CD4-positive, alpha-beta T cell treated with Interleukin-4 for 4 hours (primary cell): ENCODE measurements around the gene PTPN2.
A peak's percentile ranks its signal among the peaks of the same experiment; 100 is the strongest.
"Not testable (repeated sequence)": the region's sequence is repeated elsewhere in the genome, so short reads cannot be mapped to it uniquely, and the experiment has no call there.

Source experiments
- DNase-seq: peaks from one replicate; pipeline ENCODE4 v3.0.0-alpha.2; 2020

The PTPN2 gene

DNA sequence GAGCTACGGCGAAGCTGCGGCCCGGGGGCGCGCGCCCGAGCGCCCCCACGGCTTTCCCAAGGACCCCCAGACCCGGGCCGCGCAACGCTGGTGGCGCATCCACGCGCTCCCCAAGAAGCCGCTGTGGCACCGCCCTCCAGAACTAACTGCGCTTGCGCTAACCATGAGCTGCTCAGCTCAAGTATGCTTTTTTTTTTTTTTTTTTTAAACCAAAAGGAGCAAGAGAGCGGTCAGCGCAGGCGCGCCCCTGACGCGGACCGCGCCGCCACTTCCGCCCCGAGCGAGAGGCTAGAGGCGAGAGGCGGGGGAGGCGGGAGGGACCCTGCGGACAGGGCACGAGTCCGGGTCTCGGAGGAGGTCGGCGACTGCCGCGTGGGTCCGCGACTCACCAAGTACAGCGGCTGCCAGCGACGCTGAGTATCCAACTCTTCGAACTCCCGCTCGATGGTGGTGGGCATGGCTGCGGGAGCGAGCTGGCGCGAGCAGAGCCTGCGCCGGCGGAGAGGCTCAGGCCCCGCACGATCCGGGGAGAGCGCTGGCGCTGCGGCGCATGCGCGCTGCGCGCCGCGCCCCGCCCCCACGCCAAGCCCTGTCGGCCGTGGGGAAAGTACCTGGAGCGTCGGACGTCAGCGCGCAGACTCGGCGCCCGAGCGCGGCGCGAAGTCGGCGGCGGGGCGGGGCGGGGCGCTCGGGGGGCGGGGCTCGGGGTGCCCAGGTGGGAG lies at the start of gene PTPN2:
PTPN2 (minus strand) TSS at position 554 of the 722 bp plus-strand sequence; CDS start at position 458, 96 bp downstream.
- DNase-seq = peak; percentile 93

GRCh38 chr18:12933327-12933726 lies 49.3 kb upstream of the PTPN2 start:
- no peak for DNase-seq

DNA sequence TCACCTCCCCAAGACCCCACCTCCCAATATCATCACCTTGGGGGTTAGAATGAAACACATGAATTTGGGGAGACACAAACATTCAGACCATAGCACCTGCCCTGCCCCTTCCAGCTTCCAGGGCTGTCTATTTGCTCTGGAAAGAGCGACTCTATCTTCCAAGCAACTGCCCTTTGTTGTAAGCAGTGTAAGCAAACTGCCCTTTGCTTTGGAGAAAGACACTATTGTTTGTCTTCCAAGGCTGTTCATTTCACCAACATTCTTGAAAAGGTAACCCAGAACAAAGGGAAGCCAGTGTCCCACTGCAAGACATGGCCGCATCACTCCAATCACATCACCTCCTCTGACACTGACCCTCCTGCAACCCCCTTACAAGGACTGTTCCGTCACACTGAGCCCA lies 46.9 kb upstream of the PTPN2 start:
- DNase-seq = no peak

GRCh38 chr18:12930376-12930775 lies 46.3 kb upstream of the PTPN2 start:
- DNase-seq = no peak

- peak; percentile 27 for DNase-seq
Measured at GRCh38 chr18:12929477-12930083, 45.5 kb upstream of the PTPN2 start.

DNA sequence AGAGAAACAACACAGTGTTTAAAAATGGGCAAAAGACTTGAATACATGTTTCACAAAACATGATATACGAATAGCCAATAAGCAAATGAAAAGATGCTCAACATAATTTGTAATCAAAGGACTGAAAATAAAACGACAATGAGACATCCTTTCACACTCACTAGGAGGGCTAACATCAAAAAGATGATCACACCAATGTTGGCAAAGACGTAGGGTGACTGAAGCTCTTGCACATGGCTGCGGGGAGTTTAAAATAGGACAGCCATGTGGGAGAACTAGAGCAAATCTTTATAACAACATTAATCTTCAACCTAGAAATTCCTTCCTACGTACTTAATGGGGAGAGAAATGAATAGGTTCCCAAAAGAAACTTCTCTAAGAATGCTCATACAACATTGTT lies 44.6 kb upstream of the PTPN2 start:
- no peak for DNase-seq

DNA sequence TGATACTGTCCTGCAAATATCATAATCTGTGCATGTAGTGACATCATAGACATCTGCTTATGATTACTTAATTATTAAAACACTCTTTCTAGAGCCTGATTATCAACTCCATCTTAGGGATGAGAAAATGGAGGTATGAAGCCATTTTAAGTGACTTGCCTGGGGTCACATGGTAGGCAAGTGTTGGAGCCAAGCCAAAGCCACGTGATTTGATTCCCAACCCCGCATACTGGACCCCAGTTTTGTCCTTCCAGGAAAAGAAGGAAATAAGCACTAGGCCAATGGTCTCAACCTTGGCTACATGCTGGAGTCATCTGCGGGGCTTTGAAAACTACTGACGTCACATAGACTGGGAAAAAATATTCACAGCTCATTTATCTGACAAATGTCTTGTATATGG lies 44.2 kb upstream of the PTPN2 start:
- no peak for DNase-seq

- no peak for DNase-seq
Measured at GRCh38 chr18:12924616-12925015, 40.6 kb upstream of the PTPN2 start.

GRCh38 chr18:12922266-12922665 lies 38.2 kb upstream of the PTPN2 start:
- no peak for DNase-seq

GRCh38 chr18:12921178-12921577 lies 37.1 kb upstream of the PTPN2 start:
- DNase-seq = peak; percentile 78

GRCh38 chr18:12911929-12912703 lies 28.1 kb upstream of the PTPN2 start:
- DNase-seq = no peak

DNA sequence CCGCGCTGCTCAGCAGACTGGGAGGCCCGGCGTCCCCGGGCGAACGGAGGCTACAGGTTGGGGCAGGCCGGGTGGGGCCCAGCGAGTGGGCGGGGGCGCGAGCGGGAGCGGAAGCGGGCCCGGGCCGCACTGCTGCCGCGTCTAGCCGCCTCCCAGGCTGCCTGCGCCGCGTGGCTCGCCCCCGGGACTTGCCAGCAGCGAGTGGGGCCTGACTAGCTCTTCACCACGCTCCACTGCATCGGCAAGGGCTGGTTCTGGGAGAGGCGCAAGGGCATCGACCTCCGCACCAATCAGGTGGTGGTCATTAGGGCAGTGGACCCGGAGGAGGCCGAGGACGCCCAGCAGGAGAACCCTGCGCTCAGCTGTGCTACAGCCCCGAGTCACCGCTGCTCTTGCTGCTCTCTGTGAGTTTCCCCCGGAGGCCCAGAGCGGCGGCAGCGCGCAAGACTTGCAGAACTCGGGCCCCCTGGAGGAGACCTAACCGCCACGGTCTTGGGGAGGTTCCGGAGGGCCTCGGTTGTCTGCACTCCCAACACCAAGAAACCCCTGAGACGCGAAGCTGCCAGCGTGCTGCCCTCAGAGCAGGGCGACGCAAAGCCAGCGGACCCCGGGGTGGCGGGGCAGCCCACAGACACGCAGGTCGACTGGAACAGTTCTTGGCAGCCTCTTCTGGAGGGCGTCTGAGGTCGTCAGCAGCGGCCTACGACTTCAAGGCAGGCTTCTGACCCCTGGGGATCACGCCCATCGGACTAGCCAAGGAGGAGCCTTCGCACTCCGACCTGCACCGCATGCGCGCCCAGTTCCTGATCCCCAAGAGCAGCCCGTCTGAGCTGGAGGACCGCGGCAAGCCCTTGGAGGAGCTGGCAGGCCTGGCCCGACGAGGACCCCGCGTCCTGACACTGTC lies 27.2 kb upstream of the PTPN2 start:
- peak; percentile 24 for DNase-seq

DNA sequence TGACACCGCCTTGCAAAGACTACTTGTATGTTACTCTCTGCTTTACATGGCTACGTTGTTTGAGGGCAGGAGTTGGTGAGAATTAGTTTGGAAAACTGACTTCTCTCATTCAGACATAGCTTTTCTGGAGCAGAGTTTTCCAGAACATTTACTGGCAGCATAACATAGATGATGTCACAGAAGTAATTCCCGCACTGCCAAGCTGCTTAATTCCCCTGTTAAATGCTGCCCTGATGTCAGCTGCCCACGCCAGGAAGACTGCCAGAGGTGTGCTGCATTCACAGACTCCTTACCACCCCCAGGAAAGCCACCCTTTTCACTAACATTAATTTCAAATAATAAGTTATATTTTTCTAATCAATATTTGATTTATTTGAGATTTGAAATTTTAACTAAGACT lies 24.7 kb upstream of the PTPN2 start:
- DNase-seq = no peak

GRCh38 chr18:12907258-12907925 lies 23.4 kb upstream of the PTPN2 start:
- DNase-seq = no peak

- no peak for DNase-seq
Measured at GRCh38 chr18:12906773-12907172, 22.7 kb upstream of the PTPN2 start.

DNA sequence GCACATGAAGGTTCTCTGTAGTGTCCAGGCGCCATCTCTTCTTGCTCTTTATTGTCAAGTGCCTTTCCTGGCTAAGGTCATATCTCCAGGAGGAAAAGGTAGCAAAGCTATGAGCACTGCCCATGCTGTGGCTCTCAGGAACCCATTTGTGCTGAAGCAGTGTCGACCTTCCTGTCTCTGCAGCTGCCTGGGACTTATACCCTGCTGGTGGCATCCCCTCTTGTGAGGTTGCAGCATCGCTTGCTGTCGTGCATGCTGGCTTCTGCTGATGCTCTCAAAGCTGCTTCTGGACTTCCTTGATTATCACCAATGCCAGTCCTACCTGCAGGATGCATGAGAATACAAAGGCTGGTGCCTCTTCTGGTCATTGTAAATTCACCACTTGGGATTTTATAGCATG lies 22.1 kb upstream of the PTPN2 start:
- no peak for DNase-seq

DNA sequence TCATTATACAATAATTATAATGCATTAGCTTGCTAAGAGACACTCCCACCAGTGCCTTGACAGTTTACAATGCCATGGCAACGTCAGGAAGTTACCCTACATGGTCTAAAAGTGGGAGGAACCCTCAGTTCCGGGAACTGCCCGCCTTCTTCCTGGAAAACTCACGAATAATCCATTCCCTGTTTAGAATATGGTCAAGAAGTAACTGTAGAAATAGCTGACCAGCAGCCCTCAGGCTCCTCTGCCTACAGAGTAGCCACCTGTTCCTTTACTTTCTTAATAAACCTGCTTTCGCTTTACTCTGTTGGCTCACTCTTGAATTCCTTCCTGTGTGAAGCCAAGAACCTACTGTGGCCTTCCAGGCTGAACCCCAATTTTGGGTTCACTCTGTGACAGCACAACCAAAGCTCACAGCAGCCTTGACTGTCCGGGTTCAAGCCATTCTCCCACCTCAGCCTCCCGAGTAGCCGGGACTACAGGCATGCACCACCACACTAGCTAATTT lies 20.0 kb upstream of the PTPN2 start:
- peak; percentile 41 for DNase-seq

GRCh38 chr18:12901208-12901607 lies 17.2 kb upstream of the PTPN2 start:
- DNase-seq = not testable (repeated sequence)

DNA sequence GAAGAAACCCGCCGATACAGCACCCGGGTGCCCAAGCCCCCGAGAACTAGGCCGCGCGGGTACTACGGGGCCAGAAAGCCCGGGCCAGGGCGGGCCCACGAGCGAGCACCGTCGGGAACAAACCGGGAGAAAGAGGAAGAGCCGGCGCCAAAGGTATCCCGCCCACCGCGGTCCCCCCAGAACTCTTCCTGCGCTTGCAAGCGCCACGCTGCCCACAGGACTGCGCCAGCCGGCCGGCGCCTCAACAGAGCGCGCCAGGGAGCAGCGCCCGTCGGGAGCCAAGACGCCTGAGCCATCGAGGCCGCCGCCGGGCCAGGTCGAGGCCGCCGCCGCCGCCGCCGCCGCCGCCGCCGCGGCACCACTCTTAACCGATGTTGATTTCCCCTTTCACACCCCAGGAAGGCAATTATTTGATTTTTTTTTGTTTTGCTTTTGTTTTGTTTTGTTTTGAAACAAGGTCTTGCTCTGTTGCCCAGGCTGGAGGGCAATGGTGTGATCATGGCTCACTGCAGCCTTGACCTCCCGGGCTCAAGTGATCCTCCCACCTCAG lies 12.8 kb upstream of the PTPN2 start:
- not testable (repeated sequence) for DNase-seq

DNA sequence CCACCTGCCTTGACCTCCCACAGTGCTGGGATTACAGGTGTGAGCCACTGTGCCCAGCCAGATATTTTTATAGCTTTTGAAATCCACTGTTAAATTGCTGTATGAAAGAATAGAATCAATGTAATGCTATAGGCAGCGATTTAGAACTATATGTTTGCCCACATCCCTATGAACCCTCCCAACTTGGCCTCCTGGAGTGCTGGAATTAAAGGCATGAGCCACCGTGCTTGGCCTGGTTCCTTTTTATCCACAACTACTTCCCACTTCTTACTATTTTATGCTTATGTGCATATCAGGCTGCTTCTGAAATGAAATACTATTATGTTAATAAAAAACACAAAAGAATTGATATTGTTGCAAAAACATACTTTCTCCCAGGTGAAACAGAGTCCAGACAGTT lies 11.6 kb upstream of the PTPN2 start:
- DNase-seq = no peak

GRCh38 chr18:12895014-12895413 lies 11.0 kb upstream of the PTPN2 start:
- no peak for DNase-seq

GRCh38 chr18:12891561-12891960 lies 7.5 kb upstream of the PTPN2 start:
- DNase-seq = no peak
